CD4-positive, alpha-beta T cell treated with Interleukin-1 beta for 1 hour (primary cell): Measurements from ENCODE around the gene CCDC117.
"Not testable (repeated sequence)": the region's sequence is repeated elsewhere in the genome, so short reads cannot be mapped to it uniquely, and the experiment has no call there.

Experiments used
- DNase-seq, 2 donors: peaks; one replicate each; pipeline ENCODE4 v3.0.0-alpha.2; 2020 to 2022

The CCDC117 gene

DNA sequence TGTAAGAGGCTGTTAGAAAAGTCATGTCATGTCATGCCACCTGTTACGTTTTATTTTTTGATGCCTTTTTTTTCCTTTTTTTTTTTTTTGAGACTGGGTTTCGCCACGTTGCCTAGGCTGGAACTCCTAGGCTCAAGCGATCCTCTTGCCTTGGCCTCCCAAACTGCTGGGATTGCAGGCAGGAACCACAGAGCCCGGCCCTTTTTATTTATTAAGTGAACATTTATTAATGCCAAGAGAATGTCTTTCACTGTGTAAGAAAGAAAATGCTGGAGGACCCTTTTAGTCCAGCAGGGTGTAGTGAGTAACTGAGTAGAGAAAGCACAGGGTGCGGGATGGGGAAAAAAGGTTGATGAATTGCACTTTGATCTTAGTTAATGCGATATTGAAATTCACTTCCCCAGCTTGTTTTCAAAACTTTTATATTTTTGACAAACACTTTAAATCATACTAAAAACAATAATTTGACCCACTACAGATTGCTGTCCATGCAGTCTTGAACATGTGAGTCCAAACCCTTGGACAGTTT is 30.2 kb downstream of the CCDC117 start:
- DNase-seq: no peak

DNA sequence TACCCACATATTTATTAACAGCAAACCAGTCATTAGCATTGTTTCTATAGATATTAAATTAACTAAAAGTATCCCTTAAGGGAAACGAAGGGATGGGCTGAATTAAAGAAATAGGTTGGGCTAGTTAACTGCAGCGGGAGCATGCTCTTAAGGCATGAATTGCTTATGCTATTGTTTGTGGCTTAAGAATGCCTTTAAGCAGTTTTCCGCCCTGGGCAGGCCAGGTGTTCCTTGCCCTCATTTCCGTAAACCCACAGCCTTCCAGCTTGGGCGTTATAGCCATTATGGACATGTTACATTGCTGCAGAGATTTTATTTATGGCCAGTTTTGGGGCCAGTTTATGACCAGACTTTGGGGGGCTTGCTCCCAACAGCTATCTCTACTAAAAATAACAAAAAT is 32.9 kb downstream of the CCDC117 start:
- DNase-seq: not testable (repeated sequence)

DNA sequence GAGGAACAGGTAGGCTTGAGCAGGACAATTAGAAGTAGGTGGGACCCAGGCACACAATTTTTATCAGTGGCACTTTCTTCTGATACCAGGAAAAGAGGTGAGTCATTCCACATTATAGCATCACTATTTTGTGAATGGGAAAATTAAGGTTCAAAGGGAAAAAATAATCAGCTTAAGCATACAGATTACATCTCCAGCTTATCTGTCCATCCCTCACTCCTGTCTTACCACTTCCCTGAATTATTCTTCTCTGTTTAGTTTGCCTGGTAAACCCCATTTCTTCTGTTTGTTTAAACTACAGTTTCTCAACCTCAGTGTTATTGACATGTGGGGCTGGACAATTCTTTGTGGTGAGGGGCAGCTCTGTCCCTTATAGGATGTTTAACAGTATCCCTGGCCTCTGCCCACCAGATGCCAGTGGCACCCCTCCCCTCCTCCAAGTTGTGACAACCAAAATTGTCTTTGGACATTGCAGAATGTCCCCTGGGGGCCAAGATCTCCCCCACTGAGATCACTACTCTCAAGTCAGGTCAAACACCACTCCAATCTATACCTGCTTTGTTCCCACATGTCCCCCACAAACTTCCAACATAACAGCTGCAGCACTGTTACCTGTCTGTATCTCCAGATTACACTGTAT is 36.3 kb downstream of the CCDC117 start:
- no peak for DNase-seq

DNA sequence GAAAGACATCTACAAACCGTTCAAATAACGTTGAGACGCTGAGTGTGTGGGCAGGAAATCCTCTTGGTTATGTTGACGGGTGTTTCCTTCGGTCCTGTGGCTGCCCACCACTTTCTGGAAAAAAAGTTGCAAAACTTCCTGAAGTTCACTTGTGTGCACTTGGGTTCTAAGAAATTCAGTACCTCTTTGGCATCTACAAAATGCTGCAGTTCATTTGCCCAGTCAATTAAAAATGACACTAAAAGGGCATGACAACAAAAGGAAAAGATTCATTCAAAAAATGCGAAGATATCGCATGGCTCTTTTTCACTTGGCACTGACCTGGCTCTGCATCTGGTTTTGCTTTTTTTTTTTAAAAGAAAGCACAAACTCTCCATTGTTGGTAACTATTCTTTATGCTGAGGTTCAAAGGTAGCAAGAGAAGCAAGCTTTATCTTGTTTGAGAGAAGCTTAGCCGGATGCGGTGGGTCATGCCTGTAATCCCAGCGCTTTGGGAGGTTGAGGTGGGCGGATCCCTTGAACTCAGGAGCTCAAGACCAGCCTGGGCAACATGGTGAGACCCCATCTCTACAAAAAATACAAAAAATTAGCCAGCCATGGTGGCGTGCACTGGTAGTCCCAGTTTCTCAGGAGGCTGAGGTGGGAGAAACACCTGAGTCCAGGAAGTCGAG is 38.5 kb downstream of the CCDC117 start:
- peak in 1 of 2 donors; percentile 46 for DNase-seq

DNA sequence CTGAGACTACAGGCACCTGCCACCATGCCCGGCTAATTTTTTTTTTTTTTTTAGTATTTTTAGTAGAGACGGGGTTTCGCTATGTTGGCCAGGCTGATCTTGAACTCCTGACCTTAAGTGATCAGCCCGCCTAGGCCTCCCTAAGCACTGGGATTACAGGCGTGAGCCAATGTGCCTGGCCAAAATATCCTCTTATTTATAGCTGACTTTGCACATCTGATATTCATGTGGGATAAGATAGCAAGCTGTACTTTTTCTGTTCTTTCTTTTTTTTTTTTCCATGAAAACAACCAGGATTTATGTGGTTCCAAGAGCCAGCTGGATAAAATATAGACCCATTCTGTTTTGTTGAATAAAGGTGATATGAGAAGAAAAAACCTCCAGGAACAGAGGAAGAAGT is 40.0 kb downstream of the CCDC117 start:
- DNase-seq: no peak

DNA sequence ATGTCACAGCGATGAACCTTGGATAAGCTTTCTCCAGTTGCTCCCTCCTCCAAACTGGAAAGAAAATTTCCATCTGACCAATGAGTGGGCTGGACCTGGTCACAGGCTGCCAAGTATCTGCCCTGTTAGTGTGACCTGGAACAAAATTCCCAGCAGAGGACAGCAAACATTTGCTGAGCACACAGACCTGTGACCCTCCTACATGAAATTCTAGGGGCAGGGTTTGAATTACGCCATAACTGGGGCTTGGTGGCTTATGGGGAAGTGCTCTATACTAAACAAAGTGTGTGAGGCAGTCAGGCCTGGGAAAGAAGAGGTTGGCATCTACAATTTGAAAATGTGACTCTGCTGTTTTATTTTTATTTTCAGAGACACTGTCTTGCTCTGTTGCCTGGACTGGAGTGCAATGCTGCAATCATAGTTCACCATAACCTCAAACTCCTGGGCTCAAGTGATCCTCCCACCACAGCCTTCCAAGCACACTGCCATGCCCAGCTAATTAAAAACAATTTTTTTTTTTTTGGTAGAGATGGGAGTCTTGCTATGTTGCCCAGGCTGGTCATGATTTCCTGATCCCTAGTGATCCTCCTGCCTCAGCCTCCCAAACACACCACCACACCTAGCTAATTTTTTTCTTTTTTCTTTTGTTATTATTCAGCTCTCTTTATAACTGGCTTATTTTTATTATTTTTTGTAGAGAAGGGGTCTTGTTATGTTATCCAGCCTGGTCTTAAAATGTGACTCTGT is 41.5 kb downstream of the CCDC117 start:
- DNase-seq: no peak

DNA sequence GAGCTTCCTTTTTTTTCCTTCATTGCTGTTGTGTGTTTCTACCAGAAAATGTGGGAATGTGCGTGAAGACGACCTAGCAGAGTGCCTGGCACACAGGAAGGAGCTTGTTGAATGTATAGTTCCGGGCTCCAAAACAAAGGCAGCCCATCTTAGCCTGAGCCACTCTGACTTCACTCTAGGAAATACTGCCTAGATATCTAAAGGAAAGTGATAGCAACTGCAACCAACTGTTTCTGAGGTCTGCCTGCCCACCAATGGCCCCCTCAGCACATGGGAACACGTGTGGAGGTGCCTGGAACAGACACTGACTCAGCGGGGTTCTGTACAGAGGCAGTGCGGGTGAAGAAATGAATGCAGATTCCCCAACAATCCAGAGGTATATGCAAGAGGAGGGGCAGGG is 42.6 kb downstream of the CCDC117 start:
- DNase-seq: no peak

DNA sequence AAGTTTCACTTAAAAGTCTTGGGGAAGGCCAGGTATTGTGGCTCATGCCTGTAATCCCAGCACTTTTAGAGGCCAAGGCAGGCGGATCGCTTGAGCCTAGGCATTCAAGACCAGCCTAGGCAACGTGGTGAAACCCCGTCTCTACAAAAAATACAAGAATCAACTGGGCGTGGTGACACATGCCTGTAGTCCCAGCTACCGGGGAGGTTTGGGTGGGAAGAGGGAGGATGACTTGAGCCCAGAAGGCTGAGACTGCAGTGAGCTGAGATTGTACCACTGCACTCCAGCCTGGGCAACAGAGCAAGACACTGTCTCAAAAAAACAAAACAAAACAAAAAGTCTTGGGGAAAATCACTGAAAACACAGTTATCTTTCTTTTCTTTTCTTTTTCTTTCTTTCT is 43.2 kb downstream of the CCDC117 start:
- DNase-seq: no peak

DNA sequence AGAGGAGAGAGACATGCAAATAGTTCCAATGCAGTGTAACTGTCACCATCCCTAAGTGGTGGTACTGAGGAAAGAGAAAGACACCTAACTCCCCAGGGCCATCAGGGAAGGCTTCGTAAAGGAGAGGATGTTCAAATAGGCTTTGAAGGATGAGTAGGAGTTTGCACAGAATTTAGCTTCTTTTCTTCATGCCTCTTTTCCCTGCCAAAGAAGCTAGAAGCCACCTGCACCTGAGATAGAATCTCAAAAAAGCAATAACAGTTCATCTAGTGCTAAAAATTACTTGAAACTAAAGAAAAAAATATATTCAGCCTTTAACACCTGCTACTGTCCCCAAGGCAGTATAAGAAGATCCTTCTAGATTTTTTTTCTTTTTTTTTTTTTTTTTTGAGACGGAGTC is 44.6 kb downstream of the CCDC117 start:
- DNase-seq: no peak

DNA sequence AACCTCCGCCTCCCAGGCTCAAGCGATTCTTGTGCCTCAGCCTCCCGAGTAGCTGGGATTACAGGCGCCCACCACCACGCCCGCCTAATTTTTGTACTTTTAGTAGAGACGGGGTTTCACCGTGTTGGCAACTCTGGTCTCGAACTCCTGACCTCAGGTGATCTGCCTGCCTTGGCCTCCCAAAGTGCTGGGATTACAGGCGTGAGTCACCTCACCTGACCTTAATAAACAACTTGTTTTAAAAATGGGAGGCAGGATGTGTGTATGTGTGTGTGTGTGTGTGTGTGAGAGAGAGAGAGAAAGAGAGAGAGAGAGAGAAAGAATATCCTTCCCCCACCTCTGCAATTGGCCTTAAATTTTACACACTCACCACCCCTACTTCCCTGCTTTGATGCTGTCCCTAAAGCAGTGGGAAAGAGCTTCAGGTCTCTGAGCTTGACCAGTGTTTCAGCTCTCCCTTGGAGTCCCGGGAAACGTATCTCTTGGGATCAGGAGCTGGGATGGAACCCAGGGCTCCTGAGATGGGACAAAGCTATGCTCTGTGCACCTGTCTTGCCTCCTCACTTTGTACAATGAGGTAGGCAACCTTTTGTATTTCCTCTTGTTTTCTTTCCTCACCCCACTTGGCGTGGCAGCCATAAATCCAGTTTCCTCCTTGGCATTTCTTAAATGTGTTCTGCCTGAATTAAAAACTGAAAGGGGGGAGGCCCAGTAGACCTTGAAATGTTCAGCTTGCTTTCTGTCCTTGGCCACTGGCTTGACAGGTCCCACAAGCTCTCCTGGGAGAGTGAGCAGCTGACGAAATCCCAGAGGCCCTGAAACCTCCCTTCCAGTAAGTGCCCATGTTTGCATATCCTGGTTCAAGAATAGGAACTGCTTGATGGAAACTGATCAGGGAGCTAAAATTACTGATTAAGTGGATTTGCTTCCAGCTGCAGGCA is 45.7 kb downstream of the CCDC117 start:
- DNase-seq: no peak

DNA sequence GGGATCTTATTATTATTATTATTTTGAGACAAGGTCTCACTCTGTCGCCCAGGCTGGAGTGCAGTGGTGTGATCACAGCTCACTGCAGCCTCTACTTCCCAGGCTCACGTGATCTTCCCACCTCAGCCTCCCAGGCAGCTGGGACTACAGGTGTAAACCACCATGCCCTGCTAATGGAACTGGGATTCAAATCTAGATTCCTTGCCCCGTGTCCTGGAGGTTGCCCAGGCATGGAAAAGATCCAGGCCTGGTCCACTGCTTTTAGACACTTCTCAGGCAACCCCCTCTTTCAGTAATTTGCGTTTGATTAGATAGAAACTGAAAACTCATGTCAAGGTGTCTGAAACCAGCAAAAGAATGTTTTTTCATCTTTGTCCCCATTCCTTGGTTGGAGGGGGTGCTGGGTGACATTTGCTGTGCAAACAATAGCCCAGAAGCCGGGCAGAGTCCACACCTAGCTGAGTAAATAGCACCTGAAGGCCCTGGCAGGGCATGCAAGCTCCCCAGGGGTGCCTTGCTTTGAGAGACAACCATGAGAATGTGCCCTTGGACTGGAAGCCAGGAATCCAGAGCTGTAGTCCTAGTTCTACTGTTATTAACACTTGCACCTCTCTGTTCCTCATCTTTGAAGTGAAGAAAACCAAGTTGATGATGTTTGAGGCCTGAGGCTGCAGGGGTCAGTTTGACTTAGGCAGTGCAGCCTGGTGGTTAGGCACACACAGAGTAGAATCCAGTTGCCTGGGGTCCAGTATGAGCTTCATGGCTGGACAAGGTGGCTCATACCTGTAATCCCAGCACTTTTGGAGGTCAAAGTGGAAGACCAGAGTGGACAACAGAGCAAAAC is 47.0 kb downstream of the CCDC117 start:
- no peak for DNase-seq

DNA sequence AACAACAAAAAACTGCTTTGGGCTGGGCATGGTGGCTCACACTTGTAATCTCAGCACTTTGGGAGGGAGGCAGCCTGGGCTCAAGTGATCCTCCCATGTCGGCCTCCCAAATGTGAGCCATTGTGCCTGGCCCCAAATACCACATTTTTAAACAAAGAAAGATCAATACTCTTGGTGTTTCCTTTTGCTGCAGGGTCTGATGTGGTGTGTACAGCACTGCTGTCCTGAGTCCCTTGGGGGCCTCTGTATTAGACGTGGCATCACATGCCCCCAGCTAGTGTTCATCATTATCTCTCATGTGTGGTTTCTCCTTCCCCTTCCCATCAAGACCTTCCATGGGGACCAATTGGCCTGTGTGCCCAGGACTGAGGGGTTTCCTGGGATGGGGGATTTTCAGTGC is 48.4 kb downstream of the CCDC117 start:
- DNase-seq: no peak

DNA sequence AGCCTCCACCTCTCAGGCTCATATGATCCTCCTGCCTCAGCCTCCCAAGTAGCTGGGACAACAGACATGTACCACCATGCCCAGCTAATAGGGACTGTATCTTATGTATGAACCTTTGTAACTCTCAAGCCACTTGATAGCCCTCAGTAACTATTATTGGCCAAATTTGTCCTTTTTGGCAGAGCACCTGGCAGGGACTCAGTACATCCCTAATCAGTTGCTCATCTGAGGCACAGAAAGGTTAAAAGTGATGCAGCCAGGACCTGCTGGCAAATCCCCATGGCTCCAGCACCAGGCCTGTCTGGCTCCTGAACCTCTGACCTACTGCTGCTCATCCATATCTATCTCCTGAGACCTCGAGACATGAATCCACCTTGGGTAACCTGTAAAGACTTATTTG is 49.0 kb downstream of the CCDC117 start:
- no peak for DNase-seq

DNA sequence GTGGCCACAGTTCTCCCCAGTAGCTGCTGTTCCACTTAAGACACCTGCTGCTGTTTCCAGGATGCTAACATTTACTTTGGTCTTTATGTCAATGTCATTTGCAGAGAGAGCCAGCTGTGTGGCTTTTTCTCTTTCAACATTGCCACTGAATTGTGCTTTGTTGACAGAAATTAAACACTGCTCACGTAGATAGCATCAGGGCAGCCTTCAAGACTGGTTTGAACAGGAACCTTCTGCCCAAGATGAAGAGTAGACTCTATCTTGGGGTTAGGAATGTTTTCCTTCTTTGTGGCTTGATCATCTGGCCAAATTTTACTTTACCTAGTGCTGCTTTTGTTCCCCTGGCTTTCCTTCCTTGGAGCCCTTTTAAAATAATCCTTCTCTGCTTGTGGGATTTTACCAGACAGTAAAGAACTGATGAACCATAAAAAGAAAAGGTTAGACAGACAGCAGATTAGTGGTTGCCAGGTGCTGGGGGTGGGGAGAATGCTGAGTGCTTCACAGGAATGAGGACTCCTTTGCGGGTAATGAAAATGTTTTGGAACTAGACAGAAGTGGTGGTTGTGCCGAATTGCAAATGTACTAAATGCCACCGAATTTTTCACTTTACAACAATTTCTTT is 50.5 kb downstream of the CCDC117 start:
- DNase-seq: peak in 1 of 2 donors; percentile 41

DNA sequence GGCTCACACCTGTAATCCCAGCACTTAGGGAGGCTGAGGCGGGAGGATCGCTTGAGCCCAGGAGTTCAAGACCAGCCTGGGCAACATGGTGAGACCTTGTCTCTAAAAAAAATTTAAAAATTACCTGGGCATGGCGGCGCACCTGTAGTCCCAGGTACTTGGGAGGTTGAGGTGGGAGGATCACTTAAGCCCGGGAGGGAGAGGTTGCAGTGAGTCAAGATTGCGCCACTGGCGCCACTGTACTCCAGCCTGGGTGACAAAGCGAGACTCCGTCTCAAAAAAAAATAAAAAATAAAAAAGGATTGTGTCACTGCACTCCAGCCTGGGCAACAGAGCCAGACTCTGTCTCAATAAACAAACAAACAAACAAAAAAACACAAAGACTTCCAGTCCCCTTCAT is 52.0 kb downstream of the CCDC117 start:
- DNase-seq: not testable (repeated sequence)

DNA sequence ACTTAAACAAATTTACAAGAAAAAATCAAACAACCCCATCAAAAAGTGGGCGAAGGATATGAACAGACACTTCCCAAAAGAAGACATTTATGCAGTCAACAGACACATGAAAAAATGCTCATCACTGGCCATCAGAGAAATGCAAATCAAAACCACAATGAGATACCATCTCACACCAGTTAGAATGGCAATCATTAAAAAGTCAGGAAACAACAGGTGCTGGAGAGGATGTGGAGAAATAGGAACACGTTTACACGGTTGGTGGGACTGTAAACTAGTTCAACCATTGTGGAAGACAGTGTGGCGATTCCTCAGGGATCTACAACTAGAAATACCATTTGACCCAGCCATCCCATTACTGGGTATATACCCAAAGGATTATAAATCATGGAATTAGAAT is 53.9 kb downstream of the CCDC117 start:
- DNase-seq: not testable (repeated sequence)

DNA sequence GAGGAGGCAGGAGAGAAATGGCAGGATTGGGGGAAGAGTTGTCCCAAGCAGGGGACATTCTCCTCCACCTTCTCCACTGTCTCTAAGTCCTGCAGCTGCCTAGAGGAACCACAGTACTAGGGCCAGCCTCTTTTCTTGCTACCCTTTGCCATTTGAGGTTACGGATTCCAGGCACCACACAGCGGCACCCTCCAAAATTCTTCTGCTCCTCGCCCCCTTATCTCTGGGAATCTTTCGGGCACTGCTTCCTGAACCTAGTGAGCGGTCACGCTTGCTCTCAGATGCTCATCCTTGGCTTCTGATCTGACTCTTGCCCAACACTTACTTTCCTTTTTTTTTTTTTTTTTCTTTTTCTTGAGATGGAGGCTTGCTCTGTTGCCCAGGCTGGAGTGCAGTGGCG is 54.4 kb downstream of the CCDC117 start:
- DNase-seq: no peak

DNA sequence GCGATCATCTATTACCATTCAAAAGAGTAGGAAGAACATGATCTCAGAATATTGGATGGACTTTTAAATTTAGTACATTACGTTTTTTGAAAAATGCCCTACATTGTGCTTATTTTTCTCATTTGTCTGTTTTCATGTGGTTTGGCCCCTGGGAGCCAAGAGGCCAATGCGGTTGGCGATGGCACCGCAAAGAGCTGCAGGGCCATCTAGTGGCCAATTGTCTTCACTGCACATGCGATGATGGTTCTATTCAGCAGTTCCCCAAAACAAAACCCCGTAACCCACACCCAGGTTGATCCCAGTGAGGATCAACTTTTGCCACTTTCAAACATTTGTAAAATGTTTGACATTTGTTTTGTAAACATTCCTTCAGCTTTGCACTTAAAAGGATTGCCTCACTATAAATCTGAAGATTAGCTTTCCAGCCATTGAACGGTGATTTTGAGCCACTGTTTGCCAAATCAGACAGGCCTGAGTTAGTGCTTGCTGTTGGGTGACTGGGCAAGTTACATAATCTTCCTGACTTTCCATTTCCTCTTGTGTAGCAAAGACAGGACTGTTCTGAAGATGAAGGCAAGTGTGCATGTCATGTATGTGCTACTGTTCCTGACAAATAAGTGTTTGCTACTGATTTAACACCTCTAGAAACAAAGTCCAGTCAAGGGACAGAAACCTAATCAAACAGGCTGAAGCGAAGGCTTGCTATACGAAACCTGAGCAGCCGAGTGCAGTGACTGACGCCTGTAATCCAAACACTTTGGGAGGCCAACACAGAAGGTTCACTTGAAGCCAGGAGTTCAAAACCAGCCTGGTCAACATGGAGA is 57.1 kb downstream of the CCDC117 start:
- peak; percentile 78 to 80 for DNase-seq

DNA sequence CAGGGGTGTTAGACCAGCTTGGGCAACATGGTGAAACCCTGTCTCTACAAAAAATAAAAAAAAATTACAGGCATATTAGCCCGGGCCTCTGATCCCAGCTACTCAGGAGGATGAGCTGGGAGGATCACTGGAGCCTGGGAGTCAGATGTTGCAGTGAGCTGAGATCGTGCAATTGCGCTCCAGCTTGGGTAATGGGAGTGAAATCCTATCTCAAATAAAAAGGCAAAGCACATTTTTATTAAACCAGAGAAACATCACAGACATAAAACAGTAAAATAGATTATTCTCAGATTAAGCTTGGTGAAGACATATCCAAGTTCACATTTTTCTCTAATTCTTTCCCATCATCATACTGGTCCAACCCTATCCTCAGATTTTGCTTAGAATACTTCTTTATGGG is 57.9 kb downstream of the CCDC117 start:
- DNase-seq: no peak
